MM.1S (cell line): ENCODE results near the gene NDUFAF3.
A peak's percentile ranks its signal among the peaks of the same experiment; 100 is the strongest.

Experiments
- DNase-seq: peaks from one replicate; pipeline ENCODE4 v3.0.0-alpha.2; 2015
- H2AFZ ChIP-seq: fragments of 300-600 bp; sonication (generic); 2 replicates; pipeline ENCODE4 v1.6.0; 2016; ENCODE audit warnings: antibody characterized with exemption, low read length
- H3F3A ChIP-seq: fragments of 300-600 bp; sonication (generic); 2 replicates; pipeline ENCODE4 v1.6.1; 2016; ENCODE audit warnings: mild to moderate bottlenecking, antibody characterized with exemption, low read length, moderate library complexity, mixed read lengths; ENCODE audit not compliant: insufficient read depth
- H3K27ac ChIP-seq: fragments of 300-600 bp; sonication (generic); 2 replicates; pipeline ENCODE4 v1.5.1; 2016; ENCODE audit warnings: mild to moderate bottlenecking, low read length
- H3K27me3 ChIP-seq: fragments of 300-600 bp; sonication (generic); replicated peaks from 2 replicates; pipeline ENCODE4 v1.6.0; 2016; ENCODE audit warnings: low read length; ENCODE audit not compliant: insufficient read depth
- H3K36me3 ChIP-seq: fragments of 300-600 bp; sonication (generic); replicated peaks from 2 replicates; pipeline ENCODE4 v1.6.1; 2016; ENCODE audit warnings: mild to moderate bottlenecking, low read length, mixed read lengths; ENCODE audit not compliant: insufficient read depth
- H3K4me1 ChIP-seq: fragments of 300-600 bp; sonication (generic); 2 replicates; pipeline ENCODE4 v1.6.1; 2016; ENCODE audit warnings: low read length, mixed read lengths
- H3K4me2 ChIP-seq: fragments of 300-600 bp; sonication (generic); 2 replicates; pipeline ENCODE4 v1.6.0; 2016; ENCODE audit warnings: low read depth, low read length
- H3K4me3 ChIP-seq: fragments of 300-600 bp; sonication (generic); 2 replicates; pipeline ENCODE4 v1.5.1; 2016; ENCODE audit warnings: low read length, mixed read lengths
- H3K79me2 ChIP-seq: fragments of 300-600 bp; sonication (generic); 2 replicates; pipeline ENCODE4 v1.6.1; 2016; ENCODE audit warnings: mixed run types, low read length, mixed read lengths
- H3K9ac ChIP-seq: fragments of 300-600 bp; sonication (generic); 2 replicates; pipeline ENCODE4 v1.6.1; 2016; ENCODE audit warnings: low read length, mixed read lengths
- H3K9me2 ChIP-seq: fragments of 300-600 bp; sonication (generic); replicated peaks from 2 replicates; pipeline ENCODE4 v1.6.1; 2016; ENCODE audit warnings: mild to moderate bottlenecking, low read length, mixed read lengths; ENCODE audit not compliant: insufficient read depth
- H3K9me3 ChIP-seq: fragments of 300-600 bp; sonication (generic); replicated peaks from 2 replicates; pipeline ENCODE4 v1.6.1; 2016; ENCODE audit warnings: mild to moderate bottlenecking, low read length, mixed read lengths; ENCODE audit not compliant: insufficient read depth
- H4K20me1 ChIP-seq: fragments of 300-600 bp; sonication (generic); 2 replicates; pipeline ENCODE4 v1.6.1; 2016; ENCODE audit warnings: mild to moderate bottlenecking, low read length, moderate library complexity, mixed read lengths; ENCODE audit not compliant: insufficient read depth
- EZH2 ChIP-seq: fragments of 300-600 bp; sonication (generic); optimal IDR thresholded peaks from 2 replicates; pipeline ENCODE3; 2017; ENCODE audit warnings: low read depth, mild to moderate bottlenecking, antibody characterized with exemption, low read length, mixed read lengths
- EZH2phosphoT487 ChIP-seq: fragments of 300-600 bp; sonication (generic); IDR thresholded peaks from 2 replicates; pipeline ENCODE4 v1.6.1; 2018; ENCODE audit warnings: antibody characterized with exemption, low read length
- TF ChIP-seq, protein P1 (sequence below): fragments of 300-600 bp; sonication (generic); IDR thresholded peaks from 2 replicates; pipeline ENCODE4 v1.5.1; 2016; ENCODE audit warnings: antibody characterized with exemption, low read length, mixed read lengths

The NDUFAF3 gene

GRCh38 chr3:48989126-48989795, 32.7 kb upstream of the NDUFAF3 start:
- H3K4me3 ChIP-seq = peak overlapping the region; percentile 68
- no peaks in the 10 kb centered on the region for H3K9me3 ChIP-seq
- no peak for TF ChIP-seq EZH2
- no peak for TF ChIP-seq EZH2phosphoT487
- TF ChIP-seq, protein P1, sequence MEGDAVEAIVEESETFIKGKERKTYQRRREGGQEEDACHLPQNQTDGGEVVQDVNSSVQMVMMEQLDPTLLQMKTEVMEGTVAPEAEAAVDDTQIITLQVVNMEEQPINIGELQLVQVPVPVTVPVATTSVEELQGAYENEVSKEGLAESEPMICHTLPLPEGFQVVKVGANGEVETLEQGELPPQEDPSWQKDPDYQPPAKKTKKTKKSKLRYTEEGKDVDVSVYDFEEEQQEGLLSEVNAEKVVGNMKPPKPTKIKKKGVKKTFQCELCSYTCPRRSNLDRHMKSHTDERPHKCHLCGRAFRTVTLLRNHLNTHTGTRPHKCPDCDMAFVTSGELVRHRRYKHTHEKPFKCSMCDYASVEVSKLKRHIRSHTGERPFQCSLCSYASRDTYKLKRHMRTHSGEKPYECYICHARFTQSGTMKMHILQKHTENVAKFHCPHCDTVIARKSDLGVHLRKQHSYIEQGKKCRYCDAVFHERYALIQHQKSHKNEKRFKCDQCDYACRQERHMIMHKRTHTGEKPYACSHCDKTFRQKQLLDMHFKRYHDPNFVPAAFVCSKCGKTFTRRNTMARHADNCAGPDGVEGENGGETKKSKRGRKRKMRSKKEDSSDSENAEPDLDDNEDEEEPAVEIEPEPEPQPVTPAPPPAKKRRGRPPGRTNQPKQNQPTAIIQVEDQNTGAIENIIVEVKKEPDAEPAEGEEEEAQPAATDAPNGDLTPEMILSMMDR = no peak
- no peaks in the 10 kb centered on the region for H3K9me2 ChIP-seq
- no peaks in the 10 kb centered on the region for H4K20me1 ChIP-seq
- H3K27ac ChIP-seq = peak overlapping the region; percentile 70; the same call in 1 of the 2 replicates
- peaks cover 40% of the 10 kb centered on the region for H3K79me2 ChIP-seq
- peak overlapping the region; percentile 96 for H2AFZ ChIP-seq
- H3K9ac ChIP-seq = peak overlapping the region; percentile 75
- H3K4me2 ChIP-seq = peak overlapping the region; percentile 97
- peaks cover 13% of the 10 kb centered on the region for H3K4me1 ChIP-seq
- H3K27me3 ChIP-seq = no peaks in the 10 kb centered on the region
- H3K36me3 ChIP-seq = no peaks in the 10 kb centered on the region
- peaks cover 3% of the 10 kb centered on the region; the same call in 1 of the 2 replicates for H3F3A ChIP-seq
- DNase-seq = peak; percentile 12

- H3K9ac ChIP-seq = peak within 1 kb of the TSS; percentile 80
- H4K20me1 ChIP-seq = no peaks in the 10 kb centered on the region
- H3F3A ChIP-seq = peaks cover 3% of the 10 kb centered on the region; the same call in 1 of the 2 replicates
- H3K4me3 ChIP-seq = peak within 1 kb of the TSS; percentile 92
- no peaks in the 10 kb centered on the region for H3K36me3 ChIP-seq
- DNase-seq = peak; percentile 72
- H3K27ac ChIP-seq = peak within 1 kb of the TSS; percentile 70; the same call in 1 of the 2 replicates
- H2AFZ ChIP-seq = peak within 1 kb of the TSS; percentile 96
- H3K79me2 ChIP-seq = peaks cover 40% of the 10 kb centered on the region
- no peaks in the 10 kb centered on the region for H3K9me2 ChIP-seq
- H3K4me1 ChIP-seq = peaks cover 13% of the 10 kb centered on the region
- TF ChIP-seq EZH2 = no peak
- TF ChIP-seq, protein P1 = peak; percentile 39
- H3K27me3 ChIP-seq = no peaks in the 10 kb centered on the region
- no peaks in the 10 kb centered on the region for H3K9me3 ChIP-seq
- H3K4me2 ChIP-seq = peak within 1 kb of the TSS; percentile 97
These were observed 31.9 kb upstream of the NDUFAF3 start, which contains the start of gene P4HTM for GRCh38 chr3:48989796-48990635. Gene P4HTM (plus strand): TSS chr3:48990241. CDS start chr3:48990257, 16 bp downstream.

GRCh38 chr3:48990636-48991469, 31.1 kb upstream of the NDUFAF3 start:
- Histone ChIP-seq H3K79me2 (peaks cover 43% of the 10 kb centered on the region), H3K9ac (peak overlapping the region; percentile 80), H3K27ac (peak overlapping the region; percentile 33; the same call in 1 of the 2 replicates), H2AFZ (peak overlapping the region; percentile 88), H3K4me3 (peak overlapping the region; percentile 92), H3K27me3 (no peaks in the 10 kb centered on the region), H3K36me3 (no peaks in the 10 kb centered on the region), H3F3A (peaks cover 3% of the 10 kb centered on the region; the same call in 1 of the 2 replicates), H4K20me1 (no peaks in the 10 kb centered on the region), H3K9me3 (no peaks in the 10 kb centered on the region), H3K4me2 (peak overlapping the region; percentile 85), H3K9me2 (no peaks in the 10 kb centered on the region), H3K4me1 (peaks cover 13% of the 10 kb centered on the region)
- peak; percentile 36 for DNase-seq
- TF ChIP-seq EZH2phosphoT487 = no peak
- TF ChIP-seq, protein P1 = no peak
- no peak for TF ChIP-seq EZH2
